Hepatocyte (in vitro differentiated cells): ENCODE measurements around the gene SFMBT2. TPM values are rescaled to one million over a fixed set of nuclear protein-coding genes. Genes with fewer than 3 reads are reported as not detected.

Experiments
- DNase-seq: peaks from one replicate; pipeline ENCODE4 v3.0.0-alpha.2; 2016; ENCODE audit warnings: low spot score
- H2AFZ ChIP-seq: fragments of 200-600 bp; sonication (generic); 2 replicates; pipeline ENCODE4 v1.6.0; 2016; ENCODE audit warnings: antibody characterized with exemption, mild to moderate bottlenecking
- H3K27ac ChIP-seq: fragments of 200-600 bp; sonication (generic); 2 replicates; pipeline ENCODE4 v1.5.1; 2016; ENCODE audit warnings: mild to moderate bottlenecking
- H3K27me3 ChIP-seq: fragments of 200-600 bp; sonication (generic); 2 replicates; pipeline ENCODE4 v1.6.1; 2016
- H3K36me3 ChIP-seq: fragments of 200-600 bp; sonication (generic); replicated peaks from 2 replicates; pipeline ENCODE4 v1.5.1; 2016; ENCODE audit warnings: low read depth; ENCODE audit not compliant: insufficient read depth
- H3K4me1 ChIP-seq: fragments of 200-600 bp; sonication (generic); 2 replicates; pipeline ENCODE4 v1.5.1; 2016; ENCODE audit warnings: mild to moderate bottlenecking, moderate library complexity; ENCODE audit not compliant: insufficient read depth
- H3K4me2 ChIP-seq: fragments of 200-600 bp; sonication (generic); 2 replicates; pipeline ENCODE4 v1.6.0; 2016
- H3K4me3 ChIP-seq: fragments of 200-600 bp; sonication (generic); 2 replicates; pipeline ENCODE4 v1.5.1; 2016; ENCODE audit warnings: mild to moderate bottlenecking
- H3K79me2 ChIP-seq: fragments of 200-600 bp; sonication (generic); 2 replicates; pipeline ENCODE4 v1.6.0; 2017; ENCODE audit warnings: mild to moderate bottlenecking
- H3K9me2 ChIP-seq: fragments of 200-600 bp; sonication (generic); replicated peaks from 2 replicates; pipeline ENCODE4 v1.6.0; 2017; ENCODE audit warnings: mild to moderate bottlenecking; ENCODE audit not compliant: insufficient read depth
- H3K9me3 ChIP-seq: fragments of 200-600 bp; sonication (generic); 2 replicates; pipeline ENCODE4 v1.5.1; 2016; ENCODE audit warnings: low read depth, mild to moderate bottlenecking
- H4K20me1 ChIP-seq: fragments of 200-600 bp; sonication (generic); 2 replicates; pipeline ENCODE4 v1.6.0; 2016; ENCODE audit warnings: mild to moderate bottlenecking; ENCODE audit not compliant: insufficient read depth, poor library complexity, severe bottlenecking
- EZH2 ChIP-seq: fragments of 200-600 bp; sonication (generic); IDR thresholded peaks from 2 replicates; pipeline ENCODE4 v1.6.1; 2016; ENCODE audit warnings: antibody characterized with exemption, mild to moderate bottlenecking, borderline replicate concordance
- EZH2phosphoT487 ChIP-seq: fragments of 200-600 bp; sonication (generic); IDR thresholded peaks from one replicate; pipeline ENCODE4 v1.6.1; 2018; ENCODE audit warnings: antibody characterized with exemption, mild to moderate bottlenecking, low read depth, moderate library complexity; ENCODE audit not compliant: unreplicated experiment, severe bottlenecking
- WGBS: methylation state at CpG from one replicate; pipeline ENCODE4 v1.1.6; 2016; ENCODE audit warnings: low lambda C conversion rate; ENCODE audit errors: missing lambda C conversion rate; 5-methylcytosine and 5-hydroxymethylcytosine counted together
- polyA plus RNA-seq: library from polyadenylated mRNA; unstranded; fragments of >200 nt; fragmentation: Nextera tagmentation; extraction: Ambion mirVana; gene quantifications from 2 replicates; pipeline ENCODE4 v1.2.1, GENCODE V29; 2016
- total RNA-seq: library from RNA; depleted of rRNA; stranded (reverse); fragments of >200 nt; gene quantifications from 2 replicates; pipeline ENCODE4 v1.2.3, GENCODE V29; 2014
- TF ChIP-seq, protein P1 (sequence below): fragments of 200-600 bp; sonication (generic); IDR thresholded peaks from 2 replicates; pipeline ENCODE4 v1.5.1; 2016; ENCODE audit warnings: antibody characterized with exemption, mild to moderate bottlenecking; ENCODE audit not compliant: poor library complexity

Gene SFMBT2
- total and polyA plus RNA-seq, 2 experiments from 2014 or later = 1.1 to 3.8 TPM

DNA sequence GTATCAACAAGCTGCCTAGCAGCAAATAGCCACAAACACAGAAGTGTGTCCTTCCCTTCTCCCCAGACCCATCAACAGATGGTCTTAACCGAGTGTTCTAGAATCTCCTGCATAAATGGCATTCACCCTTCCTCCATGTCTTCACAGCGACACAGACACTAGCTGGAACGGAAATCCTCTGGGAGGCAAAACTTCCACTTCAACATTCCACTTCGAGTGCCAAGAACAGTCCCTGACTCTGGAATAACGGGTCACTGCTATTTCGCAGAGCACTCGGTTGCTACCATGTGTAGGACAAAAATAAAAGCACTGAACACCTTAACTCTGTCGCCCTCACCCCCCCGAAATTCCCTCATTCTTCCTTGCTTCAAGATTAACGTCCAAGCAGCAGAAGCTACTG, 65.1 kb downstream of the SFMBT2 start:
- no peaks in the 10 kb centered on the region for H3K9me2 ChIP-seq
- no peaks in the 10 kb centered on the region for H3K79me2 ChIP-seq
- H2AFZ ChIP-seq = no peak overlapping the region
- no peaks in the 10 kb centered on the region for H3K9me3 ChIP-seq
- H3K4me2 ChIP-seq = no peak overlapping the region
- H3K27ac ChIP-seq = no peak overlapping the region
- no peaks in the 10 kb centered on the region for H4K20me1 ChIP-seq
- 90% methylated on average over 10 of the region's 10 CpGs for WGBS
- no peaks in the 10 kb centered on the region for H3K4me1 ChIP-seq
- no peak overlapping the region for H3K4me3 ChIP-seq
- no peaks in the 10 kb centered on the region for H3K36me3 ChIP-seq
- no peaks in the 10 kb centered on the region for H3K27me3 ChIP-seq
- DNase-seq = no peak
- TF ChIP-seq EZH2 (no peak), EZH2phosphoT487 (no peak)
- TF ChIP-seq, protein P1, sequence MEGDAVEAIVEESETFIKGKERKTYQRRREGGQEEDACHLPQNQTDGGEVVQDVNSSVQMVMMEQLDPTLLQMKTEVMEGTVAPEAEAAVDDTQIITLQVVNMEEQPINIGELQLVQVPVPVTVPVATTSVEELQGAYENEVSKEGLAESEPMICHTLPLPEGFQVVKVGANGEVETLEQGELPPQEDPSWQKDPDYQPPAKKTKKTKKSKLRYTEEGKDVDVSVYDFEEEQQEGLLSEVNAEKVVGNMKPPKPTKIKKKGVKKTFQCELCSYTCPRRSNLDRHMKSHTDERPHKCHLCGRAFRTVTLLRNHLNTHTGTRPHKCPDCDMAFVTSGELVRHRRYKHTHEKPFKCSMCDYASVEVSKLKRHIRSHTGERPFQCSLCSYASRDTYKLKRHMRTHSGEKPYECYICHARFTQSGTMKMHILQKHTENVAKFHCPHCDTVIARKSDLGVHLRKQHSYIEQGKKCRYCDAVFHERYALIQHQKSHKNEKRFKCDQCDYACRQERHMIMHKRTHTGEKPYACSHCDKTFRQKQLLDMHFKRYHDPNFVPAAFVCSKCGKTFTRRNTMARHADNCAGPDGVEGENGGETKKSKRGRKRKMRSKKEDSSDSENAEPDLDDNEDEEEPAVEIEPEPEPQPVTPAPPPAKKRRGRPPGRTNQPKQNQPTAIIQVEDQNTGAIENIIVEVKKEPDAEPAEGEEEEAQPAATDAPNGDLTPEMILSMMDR = no peak

DNA sequence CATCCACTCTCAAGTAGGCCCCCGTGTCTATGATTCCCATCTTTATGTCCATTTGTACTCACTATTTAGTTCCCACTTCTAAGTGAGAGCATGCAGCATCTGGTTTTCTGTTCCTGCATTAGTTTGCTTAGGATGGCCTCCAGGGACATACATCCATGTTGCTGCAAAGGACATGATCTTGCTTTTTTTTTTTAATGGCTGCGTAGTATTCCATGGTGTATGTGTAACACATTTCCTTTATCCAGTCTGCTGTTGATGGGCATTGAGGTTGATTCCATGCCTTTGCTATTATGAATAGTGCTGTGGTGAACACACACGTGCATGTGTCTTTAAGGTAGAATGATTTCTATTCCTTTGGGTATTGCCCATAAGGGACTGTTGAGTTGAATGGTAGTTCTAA, 67.8 kb downstream of the SFMBT2 start:
- 92% methylated on average over 3 of the region's 3 CpGs for WGBS
- Histone ChIP-seq H3K4me3 (no peak overlapping the region), H3K4me1 (no peaks in the 10 kb centered on the region), H3K36me3 (no peaks in the 10 kb centered on the region), H3K27ac (no peak overlapping the region), H2AFZ (no peak overlapping the region), H3K9me3 (no peaks in the 10 kb centered on the region), H3K79me2 (no peaks in the 10 kb centered on the region), H3K9me2 (no peaks in the 10 kb centered on the region), H3K27me3 (no peaks in the 10 kb centered on the region), H3K4me2 (no peak overlapping the region), H4K20me1 (no peaks in the 10 kb centered on the region)
- no peak for DNase-seq
- TF ChIP-seq, protein P1 = no peak
- TF ChIP-seq EZH2 (no peak), EZH2phosphoT487 (no peak)

DNA sequence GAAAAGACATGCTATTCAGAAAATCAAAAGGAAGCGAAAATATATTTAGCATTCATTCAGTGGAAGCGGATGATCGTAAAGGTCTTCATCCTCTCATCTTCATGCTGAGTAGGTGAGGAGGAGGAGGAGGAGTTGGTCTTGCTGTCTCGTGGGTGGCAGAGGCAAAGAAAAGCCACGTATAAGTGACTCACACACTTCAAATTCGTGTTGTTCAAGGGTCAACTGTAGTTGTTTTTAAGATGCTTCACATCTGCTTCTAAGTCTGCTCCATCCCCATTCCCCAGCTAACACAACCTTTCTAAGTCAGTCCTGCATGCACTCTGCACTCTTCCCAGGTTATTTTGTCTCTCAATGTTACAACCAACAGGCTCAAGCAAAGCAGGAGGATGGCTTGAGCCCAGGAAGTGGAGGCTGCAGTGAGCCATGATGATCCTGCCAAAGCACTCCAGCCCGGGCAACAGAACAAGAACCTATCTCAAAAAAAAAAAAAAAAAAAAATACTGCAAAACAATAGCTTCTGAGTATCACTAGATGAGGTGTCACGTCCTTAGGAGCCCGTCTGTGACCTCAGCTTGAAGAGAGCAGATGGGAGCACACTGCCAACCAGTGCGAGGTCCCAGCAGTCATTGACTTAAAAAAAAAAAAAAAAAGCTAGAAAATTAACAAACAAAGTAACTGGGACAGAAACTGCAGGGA, 70.5 kb downstream of the SFMBT2 start:
- WGBS = 84% methylated on average over 10 of the region's 10 CpGs
- TF ChIP-seq EZH2 = no peak
- no peak for TF ChIP-seq EZH2phosphoT487
- TF ChIP-seq, protein P1 = no peak
- Histone ChIP-seq H3K27ac (no peak overlapping the region), H3K36me3 (no peaks in the 10 kb centered on the region), H3K9me2 (no peaks in the 10 kb centered on the region), H3K79me2 (no peaks in the 10 kb centered on the region), H3K27me3 (no peaks in the 10 kb centered on the region), H3K9me3 (no peaks in the 10 kb centered on the region), H3K4me3 (no peak overlapping the region), H4K20me1 (no peaks in the 10 kb centered on the region), H3K4me1 (no peaks in the 10 kb centered on the region), H2AFZ (no peak overlapping the region), H3K4me2 (no peak overlapping the region)
- DNase-seq = no peak
